Fibroblast of lung (primary cell): ENCODE data around the gene USP46.

ENCODE experiments used
- EZH2 ChIP-seq: IDR thresholded peaks from 2 replicates; pipeline ENCODE4 v1.5.1; 2012; ENCODE audit warnings: low read length, control low read depth, mild to moderate bottlenecking; ENCODE audit errors: missing control alignments
- TF ChIP-seq, protein P1 (sequence below), 2 donors: IDR thresholded peaks in 1 of 2; conservative IDR thresholded peaks in 1 of 2; 1 replicate in 1 of 2; 2 replicates in 1 of 2; pipeline ENCODE4 v1.5.1; 2011 to 2012; ENCODE audit warnings: low read length in 2 of 2, control low read depth in 1 of 2, inconsistent platforms in 1 of 2, low read depth in 1 of 2, mild to moderate bottlenecking in 1 of 2

DNA sequence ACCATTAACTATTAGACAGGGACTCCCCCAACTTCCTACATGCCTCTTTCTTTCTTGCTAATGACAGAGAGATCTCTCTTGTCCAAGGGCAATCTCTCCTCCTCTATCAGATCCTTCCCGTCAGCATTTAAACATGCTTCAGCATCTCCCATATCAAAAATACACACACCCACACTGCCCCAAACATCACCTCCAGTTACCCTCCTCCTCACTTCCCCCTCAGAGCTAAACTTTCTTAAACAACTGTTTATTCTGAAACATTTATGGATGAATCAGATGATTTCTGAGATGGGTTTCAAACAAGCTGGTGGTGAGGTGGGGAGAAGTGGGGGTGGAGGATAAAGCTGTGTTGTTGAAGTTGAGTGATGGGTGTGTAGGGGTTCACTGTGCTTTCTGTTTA lies 23.5 kb downstream of the USP46 start:
- TF ChIP-seq, protein P1, sequence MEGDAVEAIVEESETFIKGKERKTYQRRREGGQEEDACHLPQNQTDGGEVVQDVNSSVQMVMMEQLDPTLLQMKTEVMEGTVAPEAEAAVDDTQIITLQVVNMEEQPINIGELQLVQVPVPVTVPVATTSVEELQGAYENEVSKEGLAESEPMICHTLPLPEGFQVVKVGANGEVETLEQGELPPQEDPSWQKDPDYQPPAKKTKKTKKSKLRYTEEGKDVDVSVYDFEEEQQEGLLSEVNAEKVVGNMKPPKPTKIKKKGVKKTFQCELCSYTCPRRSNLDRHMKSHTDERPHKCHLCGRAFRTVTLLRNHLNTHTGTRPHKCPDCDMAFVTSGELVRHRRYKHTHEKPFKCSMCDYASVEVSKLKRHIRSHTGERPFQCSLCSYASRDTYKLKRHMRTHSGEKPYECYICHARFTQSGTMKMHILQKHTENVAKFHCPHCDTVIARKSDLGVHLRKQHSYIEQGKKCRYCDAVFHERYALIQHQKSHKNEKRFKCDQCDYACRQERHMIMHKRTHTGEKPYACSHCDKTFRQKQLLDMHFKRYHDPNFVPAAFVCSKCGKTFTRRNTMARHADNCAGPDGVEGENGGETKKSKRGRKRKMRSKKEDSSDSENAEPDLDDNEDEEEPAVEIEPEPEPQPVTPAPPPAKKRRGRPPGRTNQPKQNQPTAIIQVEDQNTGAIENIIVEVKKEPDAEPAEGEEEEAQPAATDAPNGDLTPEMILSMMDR (conservative IDR thresholded peaks at IDR 0.05 in 1 of 2, IDR thresholded peaks at IDR 0.05 in 1 of 2; ENCODE audit: low read depth in 1 of 2, low read length in 2 of 2) = no peak
- no peak for TF ChIP-seq EZH2
